Measurements from ENCODE around the gene SETBP1. TPM values are rescaled to one million over a fixed set of nuclear protein-coding genes. Genes with fewer than 3 reads are reported as not detected.

The SETBP1 gene
- total and polyA plus RNA-seq, 2 of the 8 experiments (the other 6 are each of a cell fraction or from before 2014, with no cell fraction given): 2.0 to 6.5 TPM

DNA sequence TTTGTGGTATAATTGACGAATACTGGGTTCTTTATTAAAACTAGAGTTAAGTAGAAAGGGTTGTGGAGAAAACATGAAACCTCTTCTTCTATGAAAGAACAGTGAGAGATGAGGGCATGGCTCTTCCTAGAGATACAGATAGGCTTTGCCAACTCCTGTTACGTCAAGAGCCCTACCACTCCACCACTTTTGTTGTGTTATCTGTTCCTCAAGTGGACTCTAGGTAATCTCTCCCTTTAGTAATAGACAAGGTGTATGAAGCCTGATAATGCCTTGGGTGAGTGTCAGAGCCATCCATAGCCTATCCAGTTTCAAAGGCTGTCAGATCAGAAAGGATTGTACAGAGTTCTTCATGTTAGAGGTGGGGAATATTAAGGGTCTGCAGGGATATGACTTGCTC lies 176.4 kb downstream of the SETBP1 start (continued):
- TF ChIP-seq, protein P1, sequence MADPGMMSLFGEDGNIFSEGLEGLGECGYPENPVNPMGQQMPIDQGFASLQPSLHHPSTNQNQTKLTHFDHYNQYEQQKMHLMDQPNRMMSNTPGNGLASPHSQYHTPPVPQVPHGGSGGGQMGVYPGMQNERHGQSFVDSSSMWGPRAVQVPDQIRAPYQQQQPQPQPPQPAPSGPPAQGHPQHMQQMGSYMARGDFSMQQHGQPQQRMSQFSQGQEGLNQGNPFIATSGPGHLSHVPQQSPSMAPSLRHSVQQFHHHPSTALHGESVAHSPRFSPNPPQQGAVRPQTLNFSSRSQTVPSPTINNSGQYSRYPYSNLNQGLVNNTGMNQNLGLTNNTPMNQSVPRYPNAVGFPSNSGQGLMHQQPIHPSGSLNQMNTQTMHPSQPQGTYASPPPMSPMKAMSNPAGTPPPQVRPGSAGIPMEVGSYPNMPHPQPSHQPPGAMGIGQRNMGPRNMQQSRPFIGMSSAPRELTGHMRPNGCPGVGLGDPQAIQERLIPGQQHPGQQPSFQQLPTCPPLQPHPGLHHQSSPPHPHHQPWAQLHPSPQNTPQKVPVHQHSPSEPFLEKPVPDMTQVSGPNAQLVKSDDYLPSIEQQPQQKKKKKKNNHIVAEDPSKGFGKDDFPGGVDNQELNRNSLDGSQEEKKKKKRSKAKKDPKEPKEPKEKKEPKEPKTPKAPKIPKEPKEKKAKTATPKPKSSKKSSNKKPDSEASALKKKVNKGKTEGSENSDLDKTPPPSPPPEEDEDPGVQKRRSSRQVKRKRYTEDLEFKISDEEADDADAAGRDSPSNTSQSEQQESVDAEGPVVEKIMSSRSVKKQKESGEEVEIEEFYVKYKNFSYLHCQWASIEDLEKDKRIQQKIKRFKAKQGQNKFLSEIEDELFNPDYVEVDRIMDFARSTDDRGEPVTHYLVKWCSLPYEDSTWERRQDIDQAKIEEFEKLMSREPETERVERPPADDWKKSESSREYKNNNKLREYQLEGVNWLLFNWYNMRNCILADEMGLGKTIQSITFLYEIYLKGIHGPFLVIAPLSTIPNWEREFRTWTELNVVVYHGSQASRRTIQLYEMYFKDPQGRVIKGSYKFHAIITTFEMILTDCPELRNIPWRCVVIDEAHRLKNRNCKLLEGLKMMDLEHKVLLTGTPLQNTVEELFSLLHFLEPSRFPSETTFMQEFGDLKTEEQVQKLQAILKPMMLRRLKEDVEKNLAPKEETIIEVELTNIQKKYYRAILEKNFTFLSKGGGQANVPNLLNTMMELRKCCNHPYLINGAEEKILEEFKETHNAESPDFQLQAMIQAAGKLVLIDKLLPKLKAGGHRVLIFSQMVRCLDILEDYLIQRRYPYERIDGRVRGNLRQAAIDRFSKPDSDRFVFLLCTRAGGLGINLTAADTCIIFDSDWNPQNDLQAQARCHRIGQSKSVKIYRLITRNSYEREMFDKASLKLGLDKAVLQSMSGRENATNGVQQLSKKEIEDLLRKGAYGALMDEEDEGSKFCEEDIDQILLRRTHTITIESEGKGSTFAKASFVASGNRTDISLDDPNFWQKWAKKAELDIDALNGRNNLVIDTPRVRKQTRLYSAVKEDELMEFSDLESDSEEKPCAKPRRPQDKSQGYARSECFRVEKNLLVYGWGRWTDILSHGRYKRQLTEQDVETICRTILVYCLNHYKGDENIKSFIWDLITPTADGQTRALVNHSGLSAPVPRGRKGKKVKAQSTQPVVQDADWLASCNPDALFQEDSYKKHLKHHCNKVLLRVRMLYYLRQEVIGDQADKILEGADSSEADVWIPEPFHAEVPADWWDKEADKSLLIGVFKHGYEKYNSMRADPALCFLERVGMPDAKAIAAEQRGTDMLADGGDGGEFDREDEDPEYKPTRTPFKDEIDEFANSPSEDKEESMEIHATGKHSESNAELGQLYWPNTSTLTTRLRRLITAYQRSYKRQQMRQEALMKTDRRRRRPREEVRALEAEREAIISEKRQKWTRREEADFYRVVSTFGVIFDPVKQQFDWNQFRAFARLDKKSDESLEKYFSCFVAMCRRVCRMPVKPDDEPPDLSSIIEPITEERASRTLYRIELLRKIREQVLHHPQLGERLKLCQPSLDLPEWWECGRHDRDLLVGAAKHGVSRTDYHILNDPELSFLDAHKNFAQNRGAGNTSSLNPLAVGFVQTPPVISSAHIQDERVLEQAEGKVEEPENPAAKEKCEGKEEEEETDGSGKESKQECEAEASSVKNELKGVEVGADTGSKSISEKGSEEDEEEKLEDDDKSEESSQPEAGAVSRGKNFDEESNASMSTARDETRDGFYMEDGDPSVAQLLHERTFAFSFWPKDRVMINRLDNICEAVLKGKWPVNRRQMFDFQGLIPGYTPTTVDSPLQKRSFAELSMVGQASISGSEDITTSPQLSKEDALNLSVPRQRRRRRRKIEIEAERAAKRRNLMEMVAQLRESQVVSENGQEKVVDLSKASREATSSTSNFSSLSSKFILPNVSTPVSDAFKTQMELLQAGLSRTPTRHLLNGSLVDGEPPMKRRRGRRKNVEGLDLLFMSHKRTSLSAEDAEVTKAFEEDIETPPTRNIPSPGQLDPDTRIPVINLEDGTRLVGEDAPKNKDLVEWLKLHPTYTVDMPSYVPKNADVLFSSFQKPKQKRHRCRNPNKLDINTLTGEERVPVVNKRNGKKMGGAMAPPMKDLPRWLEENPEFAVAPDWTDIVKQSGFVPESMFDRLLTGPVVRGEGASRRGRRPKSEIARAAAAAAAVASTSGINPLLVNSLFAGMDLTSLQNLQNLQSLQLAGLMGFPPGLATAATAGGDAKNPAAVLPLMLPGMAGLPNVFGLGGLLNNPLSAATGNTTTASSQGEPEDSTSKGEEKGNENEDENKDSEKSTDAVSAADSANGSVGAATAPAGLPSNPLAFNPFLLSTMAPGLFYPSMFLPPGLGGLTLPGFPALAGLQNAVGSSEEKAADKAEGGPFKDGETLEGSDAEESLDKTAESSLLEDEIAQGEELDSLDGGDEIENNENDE (IDR thresholded peaks at IDR 0.05; ENCODE audit: insufficient replicate concordance, low read length): no peak
- TF ChIP-seq SIX5 (IDR thresholded peaks at IDR 0.05; ENCODE audit: low read depth, low read length) (no peak), CBX8 (IDR thresholded peaks at IDR 0.05; ENCODE audit: borderline replicate concordance, low read depth, low read length) (no peak), HDAC2 (IDR thresholded peaks at IDR 0.05; ENCODE audit: borderline replicate concordance in 1 of 2, low read depth in 2 of 2, low read length in 2 of 2) (no peak), NANOG (IDR thresholded peaks at IDR 0.05; ENCODE audit: insufficient read depth, low read depth, low read length, poor library complexity, severe bottlenecking) (no peak), GTF2F1 (IDR thresholded peaks at IDR 0.05; ENCODE audit: borderline replicate concordance, low read depth, low read length) (no peak)

Data from H1 (cell line).